Measurements from ENCODE around the gene LGSN.
A peak's percentile ranks its signal among the peaks of the same experiment; 100 is the strongest.
"Not testable (repeated sequence)": the region's sequence is repeated elsewhere in the genome, so short reads cannot be mapped to it uniquely, and the experiment has no call there.

The LGSN gene, protein sequence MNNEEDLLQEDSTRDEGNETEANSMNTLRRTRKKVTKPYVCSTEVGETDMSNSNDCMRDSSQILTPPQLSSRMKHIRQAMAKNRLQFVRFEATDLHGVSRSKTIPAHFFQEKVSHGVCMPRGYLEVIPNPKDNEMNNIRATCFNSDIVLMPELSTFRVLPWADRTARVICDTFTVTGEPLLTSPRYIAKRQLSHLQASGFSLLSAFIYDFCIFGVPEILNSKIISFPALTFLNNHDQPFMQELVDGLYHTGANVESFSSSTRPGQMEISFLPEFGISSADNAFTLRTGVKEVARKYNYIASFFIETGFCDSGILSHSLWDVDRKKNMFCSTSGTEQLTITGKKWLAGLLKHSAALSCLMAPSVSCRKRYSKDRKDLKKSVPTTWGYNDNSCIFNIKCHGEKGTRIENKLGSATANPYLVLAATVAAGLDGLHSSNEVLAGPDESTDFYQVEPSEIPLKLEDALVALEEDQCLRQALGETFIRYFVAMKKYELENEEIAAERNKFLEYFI

DNA sequence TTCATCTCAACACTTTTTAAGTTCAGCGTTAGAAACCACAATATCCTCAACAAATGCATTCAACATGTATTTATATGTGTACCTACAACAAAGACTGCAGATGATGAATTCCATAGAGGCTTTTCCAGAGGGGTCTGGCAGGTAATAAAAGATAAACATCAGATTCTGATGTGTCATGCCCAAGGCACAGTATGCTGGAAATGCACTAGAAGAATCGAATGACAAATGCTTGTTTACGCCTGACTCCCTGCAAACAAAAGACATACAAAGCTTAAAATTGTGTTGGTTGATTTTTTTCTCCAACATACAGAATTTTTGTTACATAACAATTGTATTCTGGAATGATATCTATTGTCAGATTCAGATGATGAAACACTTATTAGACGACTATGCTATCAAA lies at the start of gene LGSN:
Gene LGSN, minus strand, starts transcription at position 45 of the 400 bp plus-strand sequence. Its CDS starts 40 bp downstream, at position 5.
- in situ Hi-C loops (cut with HindIII; ENCODE audit: low sequenced_read_pairs): no loop called here
- no peak within 1 kb of the TSS for H3K4me3 ChIP-seq (ENCODE audit: low read depth, low read length)
- TF ChIP-seq, protein P1, sequence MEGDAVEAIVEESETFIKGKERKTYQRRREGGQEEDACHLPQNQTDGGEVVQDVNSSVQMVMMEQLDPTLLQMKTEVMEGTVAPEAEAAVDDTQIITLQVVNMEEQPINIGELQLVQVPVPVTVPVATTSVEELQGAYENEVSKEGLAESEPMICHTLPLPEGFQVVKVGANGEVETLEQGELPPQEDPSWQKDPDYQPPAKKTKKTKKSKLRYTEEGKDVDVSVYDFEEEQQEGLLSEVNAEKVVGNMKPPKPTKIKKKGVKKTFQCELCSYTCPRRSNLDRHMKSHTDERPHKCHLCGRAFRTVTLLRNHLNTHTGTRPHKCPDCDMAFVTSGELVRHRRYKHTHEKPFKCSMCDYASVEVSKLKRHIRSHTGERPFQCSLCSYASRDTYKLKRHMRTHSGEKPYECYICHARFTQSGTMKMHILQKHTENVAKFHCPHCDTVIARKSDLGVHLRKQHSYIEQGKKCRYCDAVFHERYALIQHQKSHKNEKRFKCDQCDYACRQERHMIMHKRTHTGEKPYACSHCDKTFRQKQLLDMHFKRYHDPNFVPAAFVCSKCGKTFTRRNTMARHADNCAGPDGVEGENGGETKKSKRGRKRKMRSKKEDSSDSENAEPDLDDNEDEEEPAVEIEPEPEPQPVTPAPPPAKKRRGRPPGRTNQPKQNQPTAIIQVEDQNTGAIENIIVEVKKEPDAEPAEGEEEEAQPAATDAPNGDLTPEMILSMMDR (IDR thresholded peaks at IDR 0.05; ENCODE audit: low read depth, low read length, missing control alignments): no peak
- DNase-seq (ENCODE audit: low read depth): no peak

DNA sequence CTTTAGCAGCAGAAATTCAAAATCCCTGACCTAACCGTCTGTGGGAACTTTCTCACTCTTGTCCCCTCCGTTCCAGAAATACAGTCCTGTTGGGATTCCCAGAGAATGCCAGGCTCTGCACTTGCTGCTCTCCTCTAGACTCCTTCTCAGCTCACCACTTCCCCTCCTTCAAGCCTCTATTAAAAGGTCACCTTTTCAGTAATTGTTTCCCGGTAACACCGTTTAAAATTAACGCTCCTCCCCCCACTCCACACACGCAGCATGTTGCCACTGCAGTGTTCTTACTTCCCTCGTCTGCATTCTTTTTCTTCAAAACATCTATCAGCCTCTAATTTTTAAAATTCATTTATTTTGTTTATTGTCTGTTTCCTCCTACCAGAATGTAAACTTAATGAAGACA lies 48.6 kb upstream of the LGSN start:
- TF ChIP-seq, protein P1 (IDR thresholded peaks at IDR 0.05; ENCODE audit: low read depth, low read length, missing control alignments): no peak
- DNase-seq (ENCODE audit: low read depth): no peak
- no peak overlapping the region for H3K4me3 ChIP-seq (ENCODE audit: low read depth, low read length)
- in situ Hi-C loops (cut with HindIII; ENCODE audit: low sequenced_read_pairs): no loop called here

DNA sequence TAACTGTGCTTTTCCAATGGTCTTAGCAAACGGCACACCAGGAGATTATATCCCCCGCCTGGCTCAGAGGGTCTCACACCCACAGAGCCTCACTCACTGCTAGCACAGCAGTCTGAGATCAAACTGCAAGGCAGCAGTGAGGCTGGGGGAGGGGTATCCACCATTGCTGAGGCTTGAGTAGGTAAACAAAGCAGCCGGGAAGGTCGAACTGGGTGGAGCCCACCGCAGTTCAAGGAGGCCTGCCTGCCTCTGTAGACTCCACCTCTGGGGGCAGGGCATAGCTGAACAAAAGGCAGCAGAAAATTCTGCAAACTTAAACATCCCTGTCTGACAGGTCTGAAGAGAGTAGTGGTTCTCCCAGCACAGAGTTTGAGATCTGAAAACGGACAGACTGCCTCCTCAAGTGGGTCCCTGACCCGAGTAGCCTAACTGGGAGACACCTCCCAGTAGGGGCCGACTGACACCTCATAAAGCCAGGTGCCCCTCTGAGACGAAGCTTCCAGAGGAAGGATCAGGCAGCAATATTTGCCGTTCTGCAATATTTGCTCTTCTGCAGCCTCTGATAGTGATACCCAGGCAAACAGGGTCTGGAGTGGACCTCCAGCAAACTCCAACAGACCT lies 42.8 kb upstream of the LGSN start:
- H3K4me3 ChIP-seq (ENCODE audit: low read depth, low read length); in situ Hi-C loops (cut with HindIII; ENCODE audit: low sequenced_read_pairs); DNase-seq (ENCODE audit: low read depth): not testable (repeated sequence)

DNA sequence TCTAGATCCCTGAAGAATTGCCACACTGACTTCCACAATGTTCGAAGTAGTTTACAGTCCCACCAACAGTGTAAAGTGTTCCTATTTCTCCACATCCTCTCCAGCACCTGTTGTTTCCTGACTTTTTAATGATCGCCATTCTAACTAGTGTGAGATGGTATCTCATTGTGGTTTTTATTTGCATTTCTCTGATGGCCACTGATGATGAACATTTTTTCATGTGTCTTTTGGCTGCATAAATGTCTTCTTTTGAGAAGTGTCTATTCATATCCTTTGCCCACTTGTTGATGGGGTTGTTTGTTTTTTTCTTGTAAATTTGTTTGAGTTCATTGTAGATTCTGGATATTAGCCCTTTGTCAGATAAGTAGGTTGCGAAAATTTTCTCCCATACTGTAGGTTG lies 37.6 kb upstream of the LGSN start:
- in situ Hi-C loops (cut with HindIII; ENCODE audit: low sequenced_read_pairs); DNase-seq (ENCODE audit: low read depth); H3K4me3 ChIP-seq (ENCODE audit: low read depth, low read length): not testable (repeated sequence)

DNA sequence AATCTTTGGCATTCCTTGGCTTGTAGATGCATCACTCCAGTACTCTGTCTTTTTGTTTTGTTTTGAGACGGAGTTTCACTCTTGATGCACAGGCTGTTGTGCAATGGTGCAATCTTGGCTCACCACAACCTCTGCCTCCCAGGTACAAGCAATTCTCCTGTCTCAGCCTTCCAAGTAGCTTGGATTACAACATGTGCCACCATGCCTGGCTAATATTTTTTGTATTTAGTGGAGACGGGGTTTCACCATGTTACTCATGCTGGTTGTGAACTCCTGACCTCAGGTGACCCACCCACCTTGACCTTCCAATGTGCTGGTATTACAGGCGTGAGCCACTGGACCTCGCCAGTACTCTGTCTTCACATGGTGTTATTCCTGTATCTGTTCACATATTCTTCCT lies 35.8 kb upstream of the LGSN start:
- in situ Hi-C loops (cut with HindIII; ENCODE audit: low sequenced_read_pairs): no loop called here
- no peak overlapping the region for H3K4me3 ChIP-seq (ENCODE audit: low read depth, low read length)
- TF ChIP-seq, protein P1 (IDR thresholded peaks at IDR 0.05; ENCODE audit: low read depth, low read length, missing control alignments): no peak
- DNase-seq (ENCODE audit: low read depth): no peak

DNA sequence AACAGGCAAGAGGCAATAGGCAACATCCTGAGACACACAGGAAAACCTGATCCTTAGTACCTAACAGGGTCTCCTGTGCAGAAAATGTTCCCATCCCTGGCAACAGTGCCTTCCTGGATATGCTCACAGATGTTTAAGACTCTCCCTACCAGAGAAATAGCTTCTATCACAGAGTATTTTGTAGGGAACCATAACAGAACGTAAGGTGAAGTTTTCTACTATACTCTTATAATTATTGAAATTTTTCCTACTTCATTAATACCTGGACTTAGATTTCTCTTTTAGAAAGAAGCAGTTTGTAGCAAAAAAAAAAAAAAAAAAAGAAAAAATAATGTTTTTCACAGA lies 33.5 kb upstream of the LGSN start:
- no peak overlapping the region for H3K4me3 ChIP-seq (ENCODE audit: low read depth, low read length)
- DNase-seq (ENCODE audit: low read depth): no peak
- TF ChIP-seq, protein P1 (IDR thresholded peaks at IDR 0.05; ENCODE audit: low read depth, low read length, missing control alignments): no peak
- in situ Hi-C loops (cut with HindIII; ENCODE audit: low sequenced_read_pairs): no loop called here

DNA sequence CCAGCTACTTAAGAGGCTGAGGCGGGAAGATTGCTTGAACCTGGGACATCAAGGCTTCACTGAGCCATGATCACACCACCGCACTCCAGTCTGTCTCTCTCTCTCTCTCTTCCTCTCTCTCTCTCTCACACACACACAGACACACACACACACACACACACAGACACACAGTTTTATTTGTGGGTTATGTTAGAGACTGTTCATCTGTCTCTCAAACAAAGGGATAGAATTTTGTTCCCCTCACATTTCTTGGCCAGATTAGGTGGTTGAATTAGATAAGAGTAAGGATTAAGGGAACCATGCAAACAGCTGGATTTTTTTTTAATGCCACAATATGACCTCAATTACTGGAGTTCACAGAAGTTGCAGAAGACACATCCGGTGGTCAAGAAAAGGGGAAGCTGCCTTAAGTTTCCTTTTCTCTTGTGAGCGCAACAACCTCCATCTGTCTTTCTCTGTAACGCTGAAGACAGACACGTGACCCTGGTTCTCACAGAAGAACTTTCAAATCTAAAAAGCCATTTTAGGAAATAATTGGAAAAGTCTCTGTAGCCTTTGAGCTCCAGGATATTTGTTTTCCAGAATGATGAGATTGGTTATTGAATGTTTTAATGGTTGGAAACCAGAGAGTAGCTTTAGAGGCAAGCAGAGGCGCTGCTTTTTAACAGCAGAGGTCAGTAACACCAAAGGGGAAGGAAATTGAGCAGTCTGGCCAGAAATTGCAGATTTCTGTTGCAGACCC lies 32.9 kb upstream of the LGSN start:
- H3K4me3 ChIP-seq (ENCODE audit: low read depth, low read length): no peak overlapping the region
- in situ Hi-C loops (cut with HindIII; ENCODE audit: low sequenced_read_pairs): no loop called here
- TF ChIP-seq, protein P1 (IDR thresholded peaks at IDR 0.05; ENCODE audit: low read depth, low read length, missing control alignments): peak; percentile 71
- peak; percentile 16 for DNase-seq (ENCODE audit: low read depth)
